Neural crest cell (in vitro differentiated cells): Measurements from ENCODE around the gene IER3. TPM values are rescaled to one million over a fixed set of nuclear protein-coding genes. Genes with fewer than 3 reads are reported as not detected.

Experiments
- DNase-seq: peaks from one replicate; pipeline ENCODE4 v3.0.0; 2021; ENCODE audit warnings: low read depth, mixed read lengths, low spot score
- H3K27ac Mint-ChIP-seq: one replicate; pipeline ENCODE4 v1.8.0; 2021; ENCODE audit warnings: mild to moderate bottlenecking, mixed read lengths; ENCODE audit not compliant: unreplicated experiment
- H3K27me3 Mint-ChIP-seq: 2 replicates; pipeline ENCODE4 v1.8.0; 2021; ENCODE audit warnings: low read depth, mild to moderate bottlenecking, mixed read lengths
- H3K36me3 Mint-ChIP-seq: 2 replicates; pipeline ENCODE4 v1.8.0; 2021; ENCODE audit warnings: low read depth, mild to moderate bottlenecking, mixed read lengths
- H3K4me1 Mint-ChIP-seq: 2 replicates; pipeline ENCODE4 v1.8.0; 2021; ENCODE audit warnings: mixed read lengths
- H3K4me3 Mint-ChIP-seq: one replicate; pipeline ENCODE4 v1.8.0; 2021; ENCODE audit warnings: mild to moderate bottlenecking, mixed read lengths
- H3K9me3 Mint-ChIP-seq: 2 replicates; pipeline ENCODE4 v1.8.0; 2021; ENCODE audit warnings: mixed read lengths
- total RNA-seq: library from RNA; stranded (reverse); gene quantifications from 2 replicates; pipeline ENCODE4 v1.2.1, GENCODE V29; 2021
- TF ChIP-seq, protein P1 (sequence below): fragments of 200-600 bp; sonication (generic); conservative IDR thresholded peaks from 2 replicates; pipeline ENCODE4 v1.5.0; 2021; ENCODE audit warnings: antibody characterized with exemption, mild to moderate bottlenecking

The IER3 gene
- total RNA-seq, 1 donor from 2014 or later: 6.3 TPM

DNA sequence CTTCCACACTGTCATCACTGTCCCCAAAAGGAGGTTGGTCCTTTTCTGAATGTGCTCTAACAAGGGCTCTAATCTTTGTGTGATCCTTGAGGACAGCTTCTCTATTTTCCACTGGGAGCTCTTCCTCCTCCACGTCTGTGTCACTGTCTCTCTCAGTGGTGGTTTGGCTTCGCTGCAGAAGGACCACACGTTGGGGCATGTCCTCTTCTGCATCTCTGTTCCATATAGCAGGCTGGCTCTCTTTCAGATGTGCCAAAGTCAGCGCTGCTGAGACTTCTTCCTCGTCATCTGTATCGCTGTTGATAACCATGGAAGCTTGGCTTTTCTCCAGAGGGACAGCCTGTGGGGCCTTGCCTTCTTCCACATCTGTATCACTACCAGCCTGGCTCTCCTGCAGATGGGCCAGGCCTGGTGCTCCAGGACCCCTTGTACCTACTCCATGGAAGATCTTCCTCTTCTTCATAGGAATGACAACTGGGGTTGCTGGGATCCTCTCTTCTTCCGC, 31.9 kb downstream of the IER3 start:
- Mint-ChIP-seq H3K4me1 (peaks cover 19% of the 10 kb centered on the region), H3K9me3 (peaks cover 5% of the 10 kb centered on the region), H3K4me3 (no peak overlapping the region), H3K27me3 (peaks cover 3% of the 10 kb centered on the region), H3K36me3 (peaks cover 45% of the 10 kb centered on the region), H3K27ac (no peak overlapping the region)
- DNase-seq: no peak
- TF ChIP-seq, protein P1, sequence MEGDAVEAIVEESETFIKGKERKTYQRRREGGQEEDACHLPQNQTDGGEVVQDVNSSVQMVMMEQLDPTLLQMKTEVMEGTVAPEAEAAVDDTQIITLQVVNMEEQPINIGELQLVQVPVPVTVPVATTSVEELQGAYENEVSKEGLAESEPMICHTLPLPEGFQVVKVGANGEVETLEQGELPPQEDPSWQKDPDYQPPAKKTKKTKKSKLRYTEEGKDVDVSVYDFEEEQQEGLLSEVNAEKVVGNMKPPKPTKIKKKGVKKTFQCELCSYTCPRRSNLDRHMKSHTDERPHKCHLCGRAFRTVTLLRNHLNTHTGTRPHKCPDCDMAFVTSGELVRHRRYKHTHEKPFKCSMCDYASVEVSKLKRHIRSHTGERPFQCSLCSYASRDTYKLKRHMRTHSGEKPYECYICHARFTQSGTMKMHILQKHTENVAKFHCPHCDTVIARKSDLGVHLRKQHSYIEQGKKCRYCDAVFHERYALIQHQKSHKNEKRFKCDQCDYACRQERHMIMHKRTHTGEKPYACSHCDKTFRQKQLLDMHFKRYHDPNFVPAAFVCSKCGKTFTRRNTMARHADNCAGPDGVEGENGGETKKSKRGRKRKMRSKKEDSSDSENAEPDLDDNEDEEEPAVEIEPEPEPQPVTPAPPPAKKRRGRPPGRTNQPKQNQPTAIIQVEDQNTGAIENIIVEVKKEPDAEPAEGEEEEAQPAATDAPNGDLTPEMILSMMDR: no peak

DNA sequence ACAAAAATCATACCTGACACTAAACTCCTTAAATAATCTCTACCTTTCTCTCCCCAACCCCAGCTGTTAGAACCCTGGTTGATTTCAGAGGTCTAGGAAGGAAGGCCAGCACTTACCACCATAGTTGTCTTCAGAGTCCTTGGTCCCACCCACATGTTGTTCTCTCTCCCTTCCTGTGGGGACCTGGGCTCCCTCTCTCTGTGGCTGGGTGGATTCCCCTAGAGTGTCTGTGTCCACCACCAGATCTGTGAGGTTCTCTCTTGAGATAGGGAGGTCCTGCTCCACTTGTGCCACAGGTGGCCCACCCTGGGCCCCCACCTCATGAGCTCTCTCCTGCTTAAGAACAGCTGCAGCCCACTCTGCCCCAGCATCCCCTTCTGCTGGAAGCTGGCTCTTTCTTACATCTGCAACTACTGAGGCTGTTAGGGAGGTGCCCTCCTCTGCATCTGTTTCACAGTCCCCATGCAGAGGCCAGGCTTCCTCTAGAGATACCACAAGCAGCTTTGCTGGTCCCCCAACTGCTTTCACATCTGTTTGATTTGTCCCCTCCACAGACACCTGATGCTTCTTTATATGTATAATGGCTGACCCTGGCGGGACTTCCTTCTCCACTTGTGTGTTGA, 32.5 kb downstream of the IER3 start:
- TF ChIP-seq, protein P1: no peak
- no peak for DNase-seq
- peaks cover 42% of the 10 kb centered on the region for H3K36me3 Mint-ChIP-seq
- H3K27ac Mint-ChIP-seq: no peak overlapping the region
- H3K4me3 Mint-ChIP-seq: no peak overlapping the region
- no peaks in the 10 kb centered on the region for H3K27me3 Mint-ChIP-seq
- no peaks in the 10 kb centered on the region for H3K9me3 Mint-ChIP-seq
- peaks cover 13% of the 10 kb centered on the region for H3K4me1 Mint-ChIP-seq

DNA sequence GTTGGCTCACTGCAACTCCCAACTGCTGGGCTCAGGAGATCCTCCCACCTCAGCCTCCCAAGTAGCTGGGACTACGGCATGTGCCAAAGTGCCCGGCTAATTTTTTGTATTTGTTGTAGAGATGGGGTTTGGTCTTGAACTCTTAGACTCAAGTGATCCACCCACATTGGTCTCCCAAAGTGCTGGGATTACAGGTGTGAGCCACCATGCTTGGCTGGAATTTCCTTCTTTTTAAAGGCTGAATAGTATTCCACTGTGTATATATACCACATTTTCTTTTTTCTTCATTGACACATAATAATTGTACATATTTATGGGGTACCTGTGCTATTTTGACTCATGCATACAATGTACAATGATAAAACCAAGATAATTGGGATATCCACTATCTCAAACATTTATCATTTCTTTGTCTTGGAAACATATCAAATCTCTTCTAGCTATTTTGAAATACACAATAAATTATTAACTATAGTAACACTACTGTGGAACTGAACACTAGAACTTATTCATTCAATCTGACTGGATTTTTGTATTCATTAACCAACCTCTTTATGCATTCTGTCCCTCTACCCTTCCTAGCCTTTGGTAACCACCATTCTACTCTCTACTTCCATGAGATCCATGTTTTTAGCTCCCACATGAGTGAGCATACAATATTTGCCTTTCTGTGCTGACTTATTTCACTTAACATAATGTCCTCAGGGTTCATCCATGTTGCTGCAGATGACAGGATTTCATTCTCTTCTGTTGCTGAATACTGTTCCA, 35.1 kb downstream of the IER3 start:
- Mint-ChIP-seq H3K36me3 (peaks cover 49% of the 10 kb centered on the region), H3K27ac (no peak overlapping the region), H3K4me1 (no peaks in the 10 kb centered on the region), H3K9me3 (no peaks in the 10 kb centered on the region), H3K4me3 (no peak overlapping the region), H3K27me3 (no peaks in the 10 kb centered on the region)
- TF ChIP-seq, protein P1: no peak
- DNase-seq: no peak

DNA sequence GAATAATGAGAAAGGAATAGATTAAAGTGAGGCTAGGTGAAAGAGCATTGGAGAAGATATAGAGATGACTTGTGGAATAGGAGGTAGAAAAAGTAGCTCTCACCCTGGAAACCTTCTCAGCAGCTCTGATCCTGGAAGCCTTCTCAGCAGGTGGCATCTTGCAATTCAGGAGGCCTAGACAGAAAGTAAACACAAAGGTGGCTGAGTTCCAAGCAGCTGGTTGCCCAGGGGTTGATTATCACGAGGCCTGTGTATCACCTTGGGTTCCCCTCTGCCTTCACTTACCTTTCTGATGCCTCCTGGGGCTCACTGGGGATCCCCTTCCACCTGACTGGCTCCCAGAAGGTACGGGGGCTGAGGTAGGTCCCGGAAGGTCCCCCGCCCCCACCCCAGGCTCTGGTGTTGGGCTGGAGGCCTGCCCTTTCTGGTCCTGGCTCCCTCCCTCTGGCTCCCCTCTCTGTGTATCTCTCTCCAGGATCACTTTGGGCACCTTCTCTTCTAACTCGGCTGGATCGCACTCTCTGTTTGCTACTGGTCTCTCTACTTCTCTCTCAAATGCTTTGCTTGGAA, 37.0 kb downstream of the IER3 start:
- Mint-ChIP-seq H3K4me3 (no peak overlapping the region), H3K9me3 (no peaks in the 10 kb centered on the region), H3K27ac (no peak overlapping the region), H3K4me1 (no peaks in the 10 kb centered on the region), H3K36me3 (peaks cover 52% of the 10 kb centered on the region), H3K27me3 (no peaks in the 10 kb centered on the region)
- DNase-seq: no peak
- TF ChIP-seq, protein P1: no peak

DNA sequence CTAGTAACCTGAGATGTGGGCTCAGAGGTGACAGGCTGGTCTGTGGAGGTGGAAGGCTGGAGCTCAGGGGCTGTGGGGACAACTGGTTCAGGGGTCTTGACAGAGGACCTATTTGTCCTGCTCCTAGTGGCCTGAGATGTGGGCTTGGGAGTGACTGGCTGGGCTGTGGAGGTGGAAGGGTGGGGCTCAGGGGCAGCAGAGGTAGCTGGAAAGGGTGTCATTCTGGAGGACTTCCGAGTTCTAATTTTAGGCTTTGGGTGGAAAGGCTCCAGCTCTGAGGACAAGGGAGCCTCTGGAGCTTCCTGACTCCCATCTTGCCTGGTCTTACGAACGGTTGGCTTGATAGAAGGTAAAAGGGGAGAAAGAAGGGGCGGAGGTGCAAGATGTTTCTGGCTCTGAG, 38.7 kb downstream of the IER3 start:
- Mint-ChIP-seq H3K36me3 (peaks cover 43% of the 10 kb centered on the region), H3K4me1 (no peaks in the 10 kb centered on the region), H3K27me3 (no peaks in the 10 kb centered on the region), H3K4me3 (no peak overlapping the region), H3K9me3 (no peaks in the 10 kb centered on the region), H3K27ac (no peak overlapping the region)
- no peak for DNase-seq
- TF ChIP-seq, protein P1: no peak
